Natural killer cell (primary cell): ENCODE results near the gene CRIM1. TPM values are rescaled to one million over a fixed set of nuclear protein-coding genes. Genes with fewer than 3 reads are reported as not detected.

Experiments used
- ATAC-seq, 3 donors: fragments of 150-1000 bp in 2 of 3; fragments of 200-7000 bp in 1 of 3; cut with Tn5 transposase; 1 replicate in 1 of 3; 2 replicates in 2 of 3; pipeline ENCODE4 v1.10.0; 2021; ENCODE audit warnings: mild to moderate bottlenecking in 2 of 3, moderate library complexity in 2 of 3
- DNase-seq, 2 donors: peaks; one replicate each; pipeline versions ENCODE4 v3.0.0 to v3.0.0-alpha.2; 2013 to 2021; ENCODE audit warnings: mixed read lengths in 1 of 2
- H3K27ac ChIP-seq: one replicate; pipeline ENCODE4 v1.5.1; 2013; ENCODE audit warnings: mild to moderate bottlenecking, low read length
- H3K27me3 ChIP-seq: one replicate; pipeline ENCODE4 v1.6.1; 2013; ENCODE audit warnings: low read length; ENCODE audit not compliant: control insufficient read depth, insufficient read depth
- H3K36me3 ChIP-seq: one replicate; pipeline ENCODE4 v1.6.1; 2013; ENCODE audit warnings: low read length; ENCODE audit not compliant: control insufficient read depth, insufficient read depth
- H3K4me1 ChIP-seq: one replicate; pipeline ENCODE4 v1.6.1; 2013; ENCODE audit warnings: low read length; ENCODE audit not compliant: control insufficient read depth, insufficient read depth
- H3K4me3 ChIP-seq: one replicate; pipeline ENCODE4 v1.5.1; 2013; ENCODE audit warnings: low read length
- H3K9me3 ChIP-seq: one replicate; pipeline ENCODE4 v1.6.1; 2013; ENCODE audit warnings: low read length; ENCODE audit not compliant: control insufficient read depth, insufficient read depth
- H3K27ac Mint-ChIP-seq, 2 donors: one replicate each; pipeline ENCODE4 v1.8.0; 2022; ENCODE audit warnings: mild to moderate bottlenecking in 2 of 2, mixed read lengths in 2 of 2, moderate library complexity in 1 of 2
- H3K27me3 Mint-ChIP-seq, 2 donors: one replicate each; pipeline ENCODE4 v1.8.0; 2022; ENCODE audit warnings: low read depth in 2 of 2, mixed read lengths in 2 of 2
- H3K36me3 Mint-ChIP-seq: one replicate; pipeline ENCODE4 v1.8.0; 2022; ENCODE audit warnings: mixed read lengths
- H3K4me1 Mint-ChIP-seq, 2 donors: one replicate each; pipeline ENCODE4 v1.8.0; 2022; ENCODE audit warnings: mixed read lengths in 2 of 2
- H3K4me3 Mint-ChIP-seq: one replicate; pipeline ENCODE4 v1.8.0; 2022; ENCODE audit warnings: mild to moderate bottlenecking, moderate library complexity, mixed read lengths
- H3K9me3 Mint-ChIP-seq, 2 donors: one replicate each; pipeline ENCODE4 v1.8.0; 2022; ENCODE audit warnings: mixed read lengths in 2 of 2
- CTCF ChIP-seq: fragments of 200-600 bp; IDR thresholded peaks from one replicate; pipeline ENCODE4 v1.8.0; 2022; ENCODE audit warnings: antibody characterized with exemption
- WGBS: methylation state at CpG from one replicate; pipeline ENCODE4 v1.1.7; 2013; ENCODE audit warnings: missing lambda C conversion rate; ENCODE audit not compliant: insufficient coverage; 5-methylcytosine and 5-hydroxymethylcytosine counted together
- intact Hi-C: fragments of 100-400 bp; cut with micrococcal nuclease; formaldehyde crosslinking; loops from one replicate; pipeline ENCODE4 v1.14.2; 2022
- total RNA-seq, 4 donors: library from RNA; stranded (reverse); fragments of 120-200 nt in 1 of 4; gene quantifications; one replicate each; pipeline versions ENCODE4 v1.2.3 to v1.2.4, GENCODE V29; 2013 to 2022

The CRIM1 gene
- total RNA-seq, 3 donors from 2014 or later (not counting 1 experiment from before 2014, with no cell fraction given) = 19.3 to 34.1 (median 32.9) TPM

GRCh38 chr2:36410681-36411080, 55.1 kb downstream of the CRIM1 start:
- 74% methylated on average over 4 of the region's 4 CpGs for WGBS

GRCh38 chr2:36411962-36412444, 56.4 kb downstream of the CRIM1 start:
- Histone ChIP-seq H3K36me3 (no peaks in the 10 kb centered on the region), H3K4me3 (no peak overlapping the region), H3K27me3 (no peaks in the 10 kb centered on the region), H3K9me3 (no peaks in the 10 kb centered on the region), H3K4me1 (no peaks in the 10 kb centered on the region), H3K27ac (no peak overlapping the region)
- Mint-ChIP-seq H3K4me3 (no peak overlapping the region), H3K9me3 (no peaks in the 10 kb centered on the region), H3K27me3 (no peaks in the 10 kb centered on the region), H3K27ac (no peak overlapping the region), H3K4me1 (peaks cover 12 to 22% of the 10 kb centered on the region in 2 donors), H3K36me3 (no peaks in the 10 kb centered on the region)
- no peak for TF ChIP-seq CTCF
- intact Hi-C loops = no loop called here
- WGBS = 93% methylated on average over 11 of the region's 11 CpGs
- no peak for DNase-seq
- no peak for ATAC-seq

More at GRCh38 chr2:36410681-36411080, 55.1 kb downstream of the CRIM1 start:
- Mint-ChIP-seq H3K4me3 (no peak overlapping the region), H3K27me3 (no peaks in the 10 kb centered on the region), H3K27ac (no peak overlapping the region), H3K9me3 (no peaks in the 10 kb centered on the region), H3K4me1 (peaks cover 12 to 22% of the 10 kb centered on the region in 2 donors), H3K36me3 (no peaks in the 10 kb centered on the region)
- intact Hi-C loops = no loop called here
- Histone ChIP-seq H3K27me3 (no peaks in the 10 kb centered on the region), H3K27ac (no peak overlapping the region), H3K4me3 (no peak overlapping the region), H3K4me1 (no peaks in the 10 kb centered on the region), H3K9me3 (no peaks in the 10 kb centered on the region), H3K36me3 (no peaks in the 10 kb centered on the region)
- DNase-seq (no peak), ATAC-seq (no peak)
- no peak for TF ChIP-seq CTCF

GRCh38 chr2:36413218-36413617, 57.6 kb downstream of the CRIM1 start:
- intact Hi-C loops = no loop called here
- Histone ChIP-seq H3K36me3 (no peaks in the 10 kb centered on the region), H3K27me3 (no peaks in the 10 kb centered on the region), H3K4me3 (no peak overlapping the region), H3K27ac (no peak overlapping the region), H3K4me1 (no peaks in the 10 kb centered on the region), H3K9me3 (no peaks in the 10 kb centered on the region)
- ATAC-seq (no peak), DNase-seq (no peak)
- H3K27ac Mint-ChIP-seq = no peak overlapping the region
- H3K27me3 Mint-ChIP-seq = no peaks in the 10 kb centered on the region
- H3K4me3 Mint-ChIP-seq = no peak overlapping the region
- 92% methylated on average over 4 of the region's 4 CpGs for WGBS
- H3K9me3 Mint-ChIP-seq = no peaks in the 10 kb centered on the region
- no peak for TF ChIP-seq CTCF
- peaks cover 16 to 22% of the 10 kb centered on the region in 2 donors for H3K4me1 Mint-ChIP-seq
- H3K36me3 Mint-ChIP-seq = no peaks in the 10 kb centered on the region

GRCh38 chr2:36414307-36414706, 58.7 kb downstream of the CRIM1 start:
- WGBS = 84% methylated on average over 4 of the region's 4 CpGs
- no peak overlapping the region for H3K4me3 ChIP-seq
- no peaks in the 10 kb centered on the region for H3K36me3 Mint-ChIP-seq
- TF ChIP-seq CTCF = no peak
- H3K4me3 Mint-ChIP-seq = no peak overlapping the region
- no peak overlapping the region for H3K27ac Mint-ChIP-seq
- H3K9me3 ChIP-seq = no peaks in the 10 kb centered on the region
- no peak for ATAC-seq
- no peak overlapping the region for H3K27ac ChIP-seq
- H3K36me3 ChIP-seq = no peaks in the 10 kb centered on the region
- DNase-seq = no peak
- no peaks in the 10 kb centered on the region for H3K4me1 ChIP-seq
- no peaks in the 10 kb centered on the region for H3K27me3 ChIP-seq
- intact Hi-C loops = no loop called here
- H3K9me3 Mint-ChIP-seq = no peaks in the 10 kb centered on the region
- no peaks in the 10 kb centered on the region for H3K27me3 Mint-ChIP-seq
- H3K4me1 Mint-ChIP-seq = peaks cover 16 to 22% of the 10 kb centered on the region in 2 donors
